22Rv1 (cell line): ENCODE results near the gene F5.

ENCODE experiments used
- CTCF ChIP-seq: fragments of 450-650 bp; IDR thresholded peaks from 2 replicates; pipeline ENCODE4 v1.5.1; 2017; ENCODE audit warnings: mild to moderate bottlenecking
- ZFX ChIP-seq: fragments of 450-650 bp; IDR thresholded peaks from 2 replicates; pipeline ENCODE4 v1.6.1; 2017; ENCODE audit warnings: antibody characterized with exemption, borderline replicate concordance

GRCh38 chr1:169523904-169524303 is 62.4 kb downstream of the F5 start:
- no peak for TF ChIP-seq CTCF
- no peak for TF ChIP-seq ZFX
